ENCODE data around the gene PTPRT.

PTPRT gene

GRCh38 chr20:42502591-42502990, 687.1 kb downstream of the PTPRT start:
- no peak for ATAC-seq (ENCODE audit: low read depth)
- Mint-ChIP-seq H3K4me3 (no peak overlapping the region), H3K27me3 (no peaks in the 10 kb centered on the region), H3K27ac (no peak overlapping the region), H3K9me3 (no peaks in the 10 kb centered on the region), H3K4me1 (no peaks in the 10 kb centered on the region), H3K36me3 (no peaks in the 10 kb centered on the region)
- DNase-seq (ENCODE audit: low spot score in 2 of 2), result no peak

- H3K27ac Mint-ChIP-seq, result no peak overlapping the region
- DNase-seq (ENCODE audit: low spot score in 2 of 2) (no peak), ATAC-seq (ENCODE audit: low read depth) (no peak)
- no peak overlapping the region for H3K4me3 Mint-ChIP-seq
- H3K27me3 Mint-ChIP-seq, result no peaks in the 10 kb centered on the region
- no peaks in the 10 kb centered on the region for H3K4me1 Mint-ChIP-seq
- H3K9me3 Mint-ChIP-seq, result peaks cover 1% of the 10 kb centered on the region
- no peaks in the 10 kb centered on the region for H3K36me3 Mint-ChIP-seq
These were observed 693.1 kb downstream of the PTPRT start for GRCh38 chr20:42496595-42496994.

- H3K27ac Mint-ChIP-seq, result no peak overlapping the region
- H3K4me3 Mint-ChIP-seq, result no peak overlapping the region
- H3K36me3 Mint-ChIP-seq, result no peaks in the 10 kb centered on the region
- no peaks in the 10 kb centered on the region for H3K27me3 Mint-ChIP-seq
- ATAC-seq (ENCODE audit: low read depth) (no peak), DNase-seq (ENCODE audit: low spot score in 2 of 2) (no peak)
- no peaks in the 10 kb centered on the region for H3K4me1 Mint-ChIP-seq
- H3K9me3 Mint-ChIP-seq, result peaks cover 1% of the 10 kb centered on the region
These were observed 695.4 kb downstream of the PTPRT start for GRCh38 chr20:42494290-42494689.

- Mint-ChIP-seq H3K4me1 (no peaks in the 10 kb centered on the region), H3K27me3 (no peaks in the 10 kb centered on the region), H3K36me3 (no peaks in the 10 kb centered on the region), H3K27ac (no peak overlapping the region), H3K9me3 (peaks cover 1% of the 10 kb centered on the region), H3K4me3 (no peak overlapping the region)
- ATAC-seq (ENCODE audit: low read depth) (no peak), DNase-seq (ENCODE audit: low spot score in 2 of 2) (no peak)
These were observed 696.7 kb downstream of the PTPRT start for GRCh38 chr20:42493001-42493400.

- Mint-ChIP-seq H3K36me3 (no peaks in the 10 kb centered on the region), H3K4me3 (no peak overlapping the region), H3K4me1 (no peaks in the 10 kb centered on the region), H3K9me3 (peaks cover 1% of the 10 kb centered on the region), H3K27ac (no peak overlapping the region), H3K27me3 (no peaks in the 10 kb centered on the region)
- ATAC-seq (ENCODE audit: low read depth), result no peak
- DNase-seq (ENCODE audit: low spot score in 2 of 2), result no peak
These were observed 697.4 kb downstream of the PTPRT start for GRCh38 chr20:42492290-42492689.

- no peak for DNase-seq (ENCODE audit: low spot score in 2 of 2)
- Mint-ChIP-seq H3K9me3 (peaks cover 1% of the 10 kb centered on the region), H3K27ac (no peak overlapping the region), H3K4me3 (no peak overlapping the region), H3K27me3 (no peaks in the 10 kb centered on the region), H3K36me3 (no peaks in the 10 kb centered on the region), H3K4me1 (no peaks in the 10 kb centered on the region)
- no peak for ATAC-seq (ENCODE audit: low read depth)
These were observed 704.1 kb downstream of the PTPRT start for GRCh38 chr20:42485556-42485955.

- H3K27ac Mint-ChIP-seq, result no peak overlapping the region
- no peak for ATAC-seq (ENCODE audit: low read depth)
These were observed 704.8 kb downstream of the PTPRT start for GRCh38 chr20:42484790-42485375.

GRCh38 chr20:42484335-42484734, 705.4 kb downstream of the PTPRT start:
- Mint-ChIP-seq H3K36me3 (no peaks in the 10 kb centered on the region), H3K27ac (no peak overlapping the region), H3K27me3 (no peaks in the 10 kb centered on the region), H3K4me1 (no peaks in the 10 kb centered on the region), H3K9me3 (peaks cover 1% of the 10 kb centered on the region), H3K4me3 (no peak overlapping the region)
- DNase-seq (ENCODE audit: low spot score in 2 of 2), result no peak
- ATAC-seq (ENCODE audit: low read depth), result no peak

More at GRCh38 chr20:42484790-42485375, 704.8 kb downstream of the PTPRT start:
- H3K36me3 Mint-ChIP-seq, result no peaks in the 10 kb centered on the region
- H3K4me1 Mint-ChIP-seq, result no peaks in the 10 kb centered on the region
- H3K9me3 Mint-ChIP-seq, result peaks cover 1% of the 10 kb centered on the region
- no peak overlapping the region for H3K4me3 Mint-ChIP-seq
- no peak for DNase-seq (ENCODE audit: low spot score in 2 of 2)
- H3K27me3 Mint-ChIP-seq, result no peaks in the 10 kb centered on the region

GRCh38 chr20:42483730-42484303, 705.9 kb downstream of the PTPRT start:
- H3K9me3 Mint-ChIP-seq, result peaks cover 1% of the 10 kb centered on the region
- H3K4me3 Mint-ChIP-seq, result no peak overlapping the region
- no peak for ATAC-seq (ENCODE audit: low read depth)
- no peak overlapping the region for H3K27ac Mint-ChIP-seq
- H3K4me1 Mint-ChIP-seq, result no peaks in the 10 kb centered on the region
- H3K36me3 Mint-ChIP-seq, result no peaks in the 10 kb centered on the region
- DNase-seq (ENCODE audit: low spot score in 2 of 2), result no peak
- H3K27me3 Mint-ChIP-seq, result no peaks in the 10 kb centered on the region

- no peak for ATAC-seq (ENCODE audit: low read depth)
- Mint-ChIP-seq H3K4me3 (no peak overlapping the region), H3K27me3 (no peaks in the 10 kb centered on the region), H3K9me3 (peaks cover 1% of the 10 kb centered on the region), H3K36me3 (no peaks in the 10 kb centered on the region), H3K27ac (no peak overlapping the region), H3K4me1 (no peaks in the 10 kb centered on the region)
- no peak for DNase-seq (ENCODE audit: low spot score in 2 of 2)
These were observed 706.9 kb downstream of the PTPRT start for GRCh38 chr20:42482808-42483207.

GRCh38 chr20:42475773-42476172, 713.9 kb downstream of the PTPRT start:
- ATAC-seq (ENCODE audit: low read depth), result no peak
- DNase-seq (ENCODE audit: low spot score in 2 of 2), result no peak
- H3K9me3 Mint-ChIP-seq, result no peaks in the 10 kb centered on the region
- H3K27ac Mint-ChIP-seq, result no peak overlapping the region
- no peak overlapping the region for H3K4me3 Mint-ChIP-seq
- H3K27me3 Mint-ChIP-seq, result peaks cover 1% of the 10 kb centered on the region
- H3K36me3 Mint-ChIP-seq, result no peaks in the 10 kb centered on the region
- no peaks in the 10 kb centered on the region for H3K4me1 Mint-ChIP-seq

GRCh38 chr20:42474646-42475045, 715.1 kb downstream of the PTPRT start:
- Mint-ChIP-seq H3K4me1 (no peaks in the 10 kb centered on the region), H3K9me3 (peaks cover 4% of the 10 kb centered on the region), H3K36me3 (no peaks in the 10 kb centered on the region), H3K27me3 (peaks cover 1% of the 10 kb centered on the region), H3K4me3 (no peak overlapping the region), H3K27ac (no peak overlapping the region)
- ATAC-seq (ENCODE audit: low read depth), result no peak
- no peak for DNase-seq (ENCODE audit: low spot score in 2 of 2)

- ATAC-seq (ENCODE audit: low read depth), result no peak
- Mint-ChIP-seq H3K4me3 (no peak overlapping the region), H3K9me3 (peaks cover 4% of the 10 kb centered on the region), H3K27me3 (peaks cover 1% of the 10 kb centered on the region), H3K27ac (no peak overlapping the region), H3K4me1 (no peaks in the 10 kb centered on the region), H3K36me3 (no peaks in the 10 kb centered on the region)
- no peak for DNase-seq (ENCODE audit: low spot score in 2 of 2)
These were observed 717.5 kb downstream of the PTPRT start for GRCh38 chr20:42472198-42472597.

GRCh38 chr20:42461965-42462593, 727.6 kb downstream of the PTPRT start:
- Mint-ChIP-seq H3K4me1 (no peaks in the 10 kb centered on the region), H3K27me3 (peaks cover 2% of the 10 kb centered on the region), H3K27ac (no peak overlapping the region), H3K36me3 (no peaks in the 10 kb centered on the region), H3K4me3 (no peak overlapping the region), H3K9me3 (peaks cover 1% of the 10 kb centered on the region)
- ATAC-seq (ENCODE audit: low read depth), result no peak
- no peak for DNase-seq (ENCODE audit: low spot score in 2 of 2)

GRCh38 chr20:42461291-42461690, 728.4 kb downstream of the PTPRT start:
- Mint-ChIP-seq H3K4me1 (no peaks in the 10 kb centered on the region), H3K27ac (no peak overlapping the region), H3K9me3 (no peaks in the 10 kb centered on the region), H3K4me3 (no peak overlapping the region), H3K27me3 (peaks cover 2% of the 10 kb centered on the region), H3K36me3 (no peaks in the 10 kb centered on the region)
- DNase-seq (ENCODE audit: low spot score in 2 of 2) (no peak), ATAC-seq (ENCODE audit: low read depth) (no peak)
